GM12891 (cell line): ENCODE measurements around the gene CCR8.
A peak's percentile ranks its signal among the peaks of the same experiment; 100 is the strongest.
"Not testable (repeated sequence)": the region's sequence is repeated elsewhere in the genome, so short reads cannot be mapped to it uniquely, and the experiment has no call there.

Source experiments
- DNase-seq: peaks from one replicate; pipeline ENCODE4 v3.0.0; 2011; ENCODE audit warnings: low spot score; ENCODE audit not compliant: insufficient read length
- FAIRE-seq: peaks from 2 replicates; lab custom pipeline; 2011; peaks lifted over from hg19 to GRCh38; lab: Jason Lieb, UNC
- PAX5 ChIP-seq: IDR thresholded peaks from 2 replicates; pipeline ENCODE4 v1.6.1; 2011; ENCODE audit warnings: low read length, moderate library complexity, mild to moderate bottlenecking; ENCODE audit not compliant: insufficient read depth, severe bottlenecking
- POLR2A ChIP-seq: IDR thresholded peaks from 2 replicates; pipeline ENCODE4 v1.6.1; 2011; ENCODE audit warnings: low read depth, low read length, control low read depth
- POLR2AphosphoS5 ChIP-seq: IDR thresholded peaks from 2 replicates; pipeline ENCODE4 v1.6.1; 2011; ENCODE audit warnings: low read depth, low read length, control low read depth
- POU2F2 ChIP-seq: IDR thresholded peaks from 2 replicates; pipeline ENCODE4 v1.6.1; 2011; ENCODE audit warnings: low read depth, mild to moderate bottlenecking, control low read depth, low read length, moderate library complexity
- SPI1 ChIP-seq: IDR thresholded peaks from 2 replicates; pipeline ENCODE4 v1.6.1; 2011; ENCODE audit warnings: low read depth, low read length, control low read depth
- TAF1 ChIP-seq: IDR thresholded peaks from 2 replicates; pipeline ENCODE4 v1.6.1; 2011; ENCODE audit warnings: low read depth, low read length, control low read depth

The CCR8 gene

GRCh38 chr3:39344746-39345344 is 15.3 kb downstream of the CCR8 start:
- DNase-seq: no peak
- no peak for FAIRE-seq
- no peak for TF ChIP-seq POLR2A
- no peak for TF ChIP-seq PAX5
- no peak for TF ChIP-seq TAF1
- no peak for TF ChIP-seq POLR2AphosphoS5
- no peak for TF ChIP-seq SPI1
- TF ChIP-seq POU2F2: no peak

DNA sequence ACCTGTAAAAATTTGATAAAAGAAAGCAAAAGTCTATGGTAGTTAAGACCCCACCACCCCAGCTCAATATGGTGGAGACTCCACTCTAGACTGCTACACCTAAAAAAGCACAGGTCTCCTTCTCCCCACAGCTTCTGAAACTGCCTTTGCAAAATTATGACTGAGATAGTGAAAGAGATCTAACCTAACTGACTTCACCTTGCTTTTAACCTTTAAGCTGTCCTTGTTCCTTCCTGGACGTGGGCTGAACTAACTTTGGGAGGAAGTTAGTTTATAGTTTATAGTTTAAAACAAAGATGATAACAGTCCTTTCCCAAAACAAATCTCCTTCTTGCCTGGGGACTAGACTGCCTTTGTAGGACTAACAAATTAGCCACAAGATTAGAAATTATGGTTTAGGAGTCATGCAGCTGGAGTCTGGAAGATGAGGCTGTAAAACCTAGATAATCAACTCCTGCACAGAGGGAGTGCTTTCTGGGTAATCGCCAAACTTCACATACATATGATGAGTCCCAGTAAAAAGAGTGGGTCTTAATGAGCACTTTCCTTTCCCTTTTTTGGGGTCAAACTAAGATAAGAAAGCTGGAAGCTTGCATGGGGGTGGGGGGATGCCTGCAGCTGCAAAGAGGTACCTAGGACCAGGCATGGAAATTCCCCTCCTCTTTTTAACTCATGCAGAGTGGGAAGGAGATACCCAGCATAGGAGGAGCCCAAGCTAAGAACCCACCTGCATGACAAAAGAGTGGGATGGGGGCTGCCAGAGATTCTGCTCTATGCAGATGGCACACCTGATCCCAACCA is 17.5 kb downstream of the CCR8 start:
- DNase-seq: no peak
- FAIRE-seq: peak; percentile 92
- no peak for TF ChIP-seq POU2F2
- TF ChIP-seq SPI1: 0 out of 2 replicates have a peak, but pooled peaks have one; percentile 6
- TF ChIP-seq PAX5: no peak
- TF ChIP-seq POLR2A: no peak

DNA sequence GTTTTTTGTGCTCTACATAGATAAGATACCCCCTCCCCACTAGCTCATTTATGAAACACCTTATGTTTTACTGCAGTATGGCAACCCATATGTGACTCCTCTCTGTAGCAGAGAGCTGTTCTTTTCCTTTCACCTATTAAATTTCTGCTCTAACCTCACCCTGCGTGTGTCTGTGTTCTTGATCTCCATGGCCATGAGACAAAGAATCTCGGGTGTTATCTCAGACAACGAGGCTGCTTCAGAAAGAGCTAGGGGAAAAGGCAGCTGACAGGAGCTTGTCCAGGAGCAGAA is 18.0 kb downstream of the CCR8 start:
- TF ChIP-seq TAF1: no peak
- no peak for TF ChIP-seq POLR2A
- no peak for TF ChIP-seq POLR2AphosphoS5
- no peak for TF ChIP-seq PAX5
- no peak for TF ChIP-seq SPI1
- TF ChIP-seq POU2F2: no peak
- FAIRE-seq (no peak), DNase-seq (no peak)

DNA sequence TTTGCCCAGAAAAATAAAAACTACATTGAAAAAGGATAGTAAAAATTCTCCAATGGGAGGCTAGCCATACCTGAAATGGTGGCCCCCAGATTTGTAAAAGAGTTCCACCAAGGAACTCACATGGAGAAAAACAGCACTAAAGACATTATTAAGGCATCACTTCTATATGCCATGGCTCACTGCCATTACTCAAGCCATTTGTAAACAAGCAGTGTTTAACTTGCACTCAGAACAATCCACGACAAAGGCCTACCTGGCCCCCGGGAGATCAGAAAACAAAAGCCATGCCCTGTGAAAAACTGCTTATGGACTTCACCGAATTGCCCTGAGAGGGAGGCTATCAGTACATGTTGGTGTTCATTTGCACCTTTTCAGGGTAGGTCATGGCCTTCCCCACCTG is 19.6 kb downstream of the CCR8 start:
- no peak for DNase-seq
- no peak for FAIRE-seq
- no peak for TF ChIP-seq POLR2A
- no peak for TF ChIP-seq POU2F2
- TF ChIP-seq SPI1: no peak
- TF ChIP-seq POLR2AphosphoS5: no peak
- TF ChIP-seq TAF1: no peak
- no peak for TF ChIP-seq PAX5

DNA sequence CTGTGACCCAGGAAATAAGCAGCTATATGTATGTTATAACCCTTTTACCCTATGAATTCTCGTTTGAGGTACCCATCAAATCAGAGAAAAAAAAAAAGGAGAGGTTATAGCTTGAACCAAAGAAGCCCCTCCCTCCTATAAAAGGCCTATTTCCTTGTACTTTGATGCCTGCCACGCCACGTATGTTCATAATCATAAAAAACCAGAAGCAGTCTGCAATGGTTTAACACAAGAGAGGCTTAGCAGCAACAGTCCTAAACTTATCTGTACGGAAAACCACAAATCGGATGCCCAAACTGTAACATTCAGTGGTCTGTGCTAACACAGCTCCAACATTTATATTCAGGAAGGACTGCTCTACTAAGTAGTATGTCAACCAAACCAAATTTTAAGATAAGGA is 21.2 kb downstream of the CCR8 start:
- FAIRE-seq: no peak
- DNase-seq: no peak
- TF ChIP-seq SPI1: no peak
- no peak for TF ChIP-seq POLR2AphosphoS5
- TF ChIP-seq POLR2A: no peak
- TF ChIP-seq POU2F2: no peak
- no peak for TF ChIP-seq PAX5

DNA sequence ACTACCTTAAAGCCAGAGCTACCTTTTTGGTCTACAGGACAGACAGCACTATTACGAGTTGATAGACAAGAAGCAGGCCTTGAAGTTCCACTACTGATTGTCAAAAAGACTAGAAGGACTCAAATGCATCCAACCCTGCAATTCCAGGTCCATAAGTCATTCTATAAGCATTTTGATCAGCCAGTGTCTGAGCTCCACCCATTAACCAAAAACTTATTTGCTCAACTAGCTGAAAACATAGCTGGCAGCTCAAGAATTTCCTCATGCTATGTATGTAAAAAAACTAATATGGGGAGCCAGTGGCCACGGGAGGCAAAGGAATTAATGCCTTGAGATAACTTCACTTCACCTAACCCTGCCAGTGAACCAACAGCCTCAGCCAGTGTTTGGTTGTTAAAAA is 21.6 kb downstream of the CCR8 start:
- FAIRE-seq, DNase-seq: not testable (repeated sequence)

- FAIRE-seq, DNase-seq: not testable (repeated sequence)
These were observed 23.8 kb downstream of the CCR8 start for GRCh38 chr3:39353168-39353927.

DNA sequence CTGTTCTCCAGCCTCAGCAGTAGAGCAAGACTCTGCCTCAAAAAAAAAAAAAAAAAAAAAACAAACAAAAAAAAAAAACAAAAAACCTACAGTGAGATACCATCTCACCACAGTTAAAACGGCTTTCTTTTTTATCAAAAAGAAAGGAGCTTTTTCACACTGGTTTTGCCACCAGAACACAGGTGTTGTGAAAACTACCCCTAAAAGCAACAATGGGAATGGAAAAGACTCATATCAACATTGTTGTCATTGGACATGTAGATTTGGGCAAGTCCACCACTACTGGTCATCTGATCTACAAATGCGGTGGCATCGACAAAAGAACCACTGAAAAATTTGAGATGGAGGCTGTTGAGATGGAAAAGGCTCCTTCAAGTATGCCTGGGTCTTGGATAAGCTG is 28.8 kb downstream of the CCR8 start:
- DNase-seq (no peak), FAIRE-seq (no peak)
- TF ChIP-seq POLR2A (no peak), SPI1 (no peak), POU2F2 (no peak), PAX5 (no peak), POLR2AphosphoS5 (no peak), TAF1 (no peak)

DNA sequence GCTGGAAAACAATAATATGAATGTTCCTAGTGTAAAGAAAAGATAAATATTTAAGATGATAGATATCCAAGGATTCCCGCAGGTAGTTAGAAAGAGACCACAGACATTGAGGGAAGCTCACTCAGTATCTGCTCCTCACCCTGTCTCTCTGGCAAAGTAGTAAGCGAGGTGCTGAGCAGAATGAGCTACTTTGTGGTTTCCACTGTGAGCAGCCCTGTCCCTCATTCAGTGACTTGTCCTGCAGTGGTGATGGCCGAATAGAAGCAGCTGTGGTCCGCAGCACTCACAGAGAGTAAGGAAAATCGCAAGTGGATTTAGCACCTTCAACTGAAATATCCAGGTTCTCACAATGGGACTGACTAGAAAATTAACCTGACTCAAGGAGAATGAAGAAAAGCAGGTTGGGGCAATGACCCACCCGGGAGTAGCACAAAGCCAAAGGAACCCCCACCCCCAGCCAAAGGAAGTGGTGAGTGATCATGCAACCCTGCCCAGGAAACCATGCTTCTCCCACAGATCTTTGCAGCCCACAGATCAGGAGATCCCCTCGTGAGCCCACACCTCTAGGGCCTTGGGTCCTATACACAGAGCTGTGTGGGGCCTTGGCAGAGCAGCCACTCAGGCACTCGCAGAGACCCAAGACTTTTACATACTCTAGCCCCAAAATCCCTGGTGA is 31.9 kb downstream of the CCR8 start:
- DNase-seq (no peak), FAIRE-seq (peak; percentile 69)
- 0 out of 2 replicates have a peak, but pooled peaks have one; percentile 7 for TF ChIP-seq SPI1
- no peak for TF ChIP-seq POU2F2

DNA sequence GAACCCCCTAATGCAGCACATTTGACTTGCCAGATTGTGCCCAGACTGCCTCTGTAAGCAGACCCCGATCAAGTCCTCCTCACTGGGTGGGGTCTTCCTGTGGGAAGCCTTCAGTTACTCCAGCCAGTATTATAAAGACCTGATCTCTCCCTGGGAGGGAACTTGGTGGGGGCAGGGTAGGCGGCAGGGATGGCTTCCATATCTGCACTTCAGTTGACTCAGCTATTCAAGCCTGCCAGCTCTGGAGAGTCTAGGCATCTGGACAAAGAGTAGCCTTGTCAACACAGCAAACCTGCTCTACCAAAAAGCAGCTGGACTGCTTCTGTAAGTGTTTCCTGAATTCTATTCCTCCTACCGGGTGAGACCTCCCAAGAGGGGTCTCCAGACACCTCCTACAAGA is 32.7 kb downstream of the CCR8 start:
- DNase-seq (no peak), FAIRE-seq (no peak)
- TF ChIP-seq POU2F2: no peak
- no peak for TF ChIP-seq PAX5
- TF ChIP-seq POLR2A: no peak
- no peak for TF ChIP-seq SPI1
- no peak for TF ChIP-seq POLR2AphosphoS5
- no peak for TF ChIP-seq TAF1
